Measurements from ENCODE around the gene KLHL26.
A peak's percentile ranks its signal among the peaks of the same experiment; 100 is the strongest.

The KLHL26 gene

GRCh38 chr19:18660051-18660910 is 23.5 kb downstream of the KLHL26 start:
- H3K4me1 Mint-ChIP-seq, result peaks cover 55% of the 10 kb centered on the region
- H3K9me3 Mint-ChIP-seq, result no peaks in the 10 kb centered on the region
- H3K4me3 Mint-ChIP-seq, result no peak overlapping the region
- peaks cover 5% of the 10 kb centered on the region for H3K36me3 Mint-ChIP-seq
- no peak overlapping the region for H3K27ac Mint-ChIP-seq
- ATAC-seq (no peak), DNase-seq (ENCODE audit: low spot score in 2 of 2) (no peak)

DNA sequence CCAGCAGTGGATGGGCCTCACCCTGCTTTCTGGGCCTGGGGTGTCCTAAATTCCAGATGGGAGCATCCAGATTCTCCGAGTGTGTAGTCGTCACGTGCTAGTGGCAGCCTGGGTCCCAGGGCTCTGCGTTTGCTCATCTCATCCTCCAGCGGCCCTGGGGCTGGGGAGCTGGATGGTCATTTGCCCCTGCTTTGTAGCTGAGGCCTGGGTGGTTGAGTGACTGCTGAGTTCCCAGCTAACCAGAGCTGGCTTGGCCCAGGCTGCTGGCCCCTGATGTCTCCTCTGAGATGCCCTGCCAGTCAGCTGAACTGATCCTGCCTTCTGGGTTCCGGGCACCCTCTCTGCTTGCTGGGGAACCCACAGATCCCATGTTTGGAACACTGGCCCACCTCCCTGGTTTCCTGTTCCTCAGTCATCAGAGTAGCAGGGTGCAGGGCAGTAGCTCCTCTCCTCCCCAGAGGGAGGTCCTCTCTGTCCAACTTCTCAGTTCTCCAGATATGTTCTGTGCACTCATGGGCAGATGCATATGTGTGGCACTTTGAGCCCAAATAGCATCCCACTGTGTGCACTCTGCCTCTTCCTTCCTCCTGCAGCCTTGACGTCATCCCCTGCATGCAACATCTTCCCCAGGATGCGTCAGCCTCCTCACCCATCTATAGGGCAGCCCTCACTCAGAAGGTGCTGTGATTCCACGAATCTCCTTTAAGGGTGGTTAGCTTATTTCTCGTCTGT is 24.3 kb downstream of the KLHL26 start:
- no peak for ATAC-seq
- Mint-ChIP-seq H3K4me1 (peaks cover 49% of the 10 kb centered on the region), H3K9me3 (no peaks in the 10 kb centered on the region), H3K36me3 (peaks cover 5% of the 10 kb centered on the region), H3K27ac (no peak overlapping the region), H3K4me3 (no peak overlapping the region)
- no peak for DNase-seq (ENCODE audit: low spot score in 2 of 2)

DNA sequence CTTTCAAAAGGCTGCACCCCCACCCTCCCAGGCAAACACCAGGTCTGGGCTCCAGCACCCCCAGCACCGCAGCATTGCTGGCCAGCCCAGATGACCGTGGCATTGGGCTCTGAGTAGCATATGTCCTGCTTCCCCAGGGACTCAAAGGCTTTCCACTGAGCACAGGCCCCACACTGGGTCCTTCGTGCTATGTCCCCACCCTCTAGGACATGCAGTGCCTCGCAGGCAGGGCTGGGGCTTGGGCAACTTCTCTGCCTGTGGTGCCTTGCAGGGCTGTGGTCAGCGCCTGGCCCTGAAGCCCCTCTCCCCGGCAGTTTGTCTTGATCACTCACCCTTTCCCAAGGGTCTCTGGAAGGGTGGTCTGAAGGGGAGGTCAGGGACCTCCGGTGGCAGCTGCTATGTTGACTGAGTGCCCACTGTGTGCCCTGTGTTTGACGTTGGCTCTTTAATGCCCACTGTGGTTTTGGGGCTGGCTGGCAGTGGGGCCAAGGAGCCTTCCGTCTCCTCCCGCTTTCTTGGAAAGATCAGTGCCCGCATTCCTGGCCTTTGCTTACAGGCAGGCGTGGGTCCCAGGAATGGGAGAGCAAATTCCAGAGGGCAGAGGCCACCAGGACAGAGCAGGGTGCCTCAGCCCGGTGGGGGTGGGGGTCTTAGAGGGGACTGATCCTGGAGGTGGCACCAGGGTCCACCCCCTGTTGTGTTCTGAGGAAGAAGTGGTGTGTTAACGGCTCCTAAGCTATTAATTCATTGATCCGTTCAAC is 26.3 kb downstream of the KLHL26 start:
- H3K4me3 Mint-ChIP-seq, result no peak overlapping the region

DNA sequence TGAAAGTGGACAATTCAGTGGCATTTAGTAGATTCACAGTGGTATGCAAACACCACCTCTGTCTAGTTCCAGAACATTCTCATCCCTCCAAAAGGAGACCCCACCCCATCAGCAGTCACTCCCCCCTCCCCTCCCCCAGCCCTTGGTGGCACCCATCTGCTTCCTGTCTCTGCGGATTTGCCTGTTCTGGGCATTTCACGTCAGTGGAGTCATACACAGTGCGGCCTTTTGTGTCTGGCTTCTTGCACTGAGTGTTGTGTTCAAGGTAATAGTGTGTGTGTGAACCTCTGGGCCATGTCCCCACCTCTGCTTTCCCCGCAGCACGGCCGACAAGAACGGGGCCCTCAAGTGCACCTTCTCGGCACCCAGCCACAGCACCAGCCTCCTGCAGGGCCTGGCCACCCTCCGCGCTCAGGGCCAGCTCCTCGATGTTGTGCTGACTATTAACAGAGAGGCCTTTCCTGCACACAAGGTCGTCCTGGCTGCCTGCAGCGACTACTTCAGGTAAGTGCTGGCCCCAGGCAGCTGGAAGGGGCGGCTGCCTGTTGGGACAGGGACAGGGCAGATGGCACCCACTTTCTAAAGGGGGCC is 27.2 kb downstream of the KLHL26 start:
- DNase-seq (ENCODE audit: low spot score in 2 of 2) (no peak), ATAC-seq (no peak)
- no peaks in the 10 kb centered on the region for H3K9me3 Mint-ChIP-seq
- H3K27ac Mint-ChIP-seq, result no peak overlapping the region
- H3K4me3 Mint-ChIP-seq, result no peak overlapping the region
- peaks cover 12% of the 10 kb centered on the region for H3K36me3 Mint-ChIP-seq
- H3K4me1 Mint-ChIP-seq, result peaks cover 23% of the 10 kb centered on the region

More for the DNA sequence above, 26.3 kb downstream of the KLHL26 start:
- Mint-ChIP-seq H3K4me1 (peaks cover 32% of the 10 kb centered on the region), H3K9me3 (no peaks in the 10 kb centered on the region), H3K27ac (peak overlapping the region; percentile 56), H3K36me3 (peaks cover 10% of the 10 kb centered on the region)
- ATAC-seq (no peak), DNase-seq (ENCODE audit: low spot score in 2 of 2) (no peak)

DNA sequence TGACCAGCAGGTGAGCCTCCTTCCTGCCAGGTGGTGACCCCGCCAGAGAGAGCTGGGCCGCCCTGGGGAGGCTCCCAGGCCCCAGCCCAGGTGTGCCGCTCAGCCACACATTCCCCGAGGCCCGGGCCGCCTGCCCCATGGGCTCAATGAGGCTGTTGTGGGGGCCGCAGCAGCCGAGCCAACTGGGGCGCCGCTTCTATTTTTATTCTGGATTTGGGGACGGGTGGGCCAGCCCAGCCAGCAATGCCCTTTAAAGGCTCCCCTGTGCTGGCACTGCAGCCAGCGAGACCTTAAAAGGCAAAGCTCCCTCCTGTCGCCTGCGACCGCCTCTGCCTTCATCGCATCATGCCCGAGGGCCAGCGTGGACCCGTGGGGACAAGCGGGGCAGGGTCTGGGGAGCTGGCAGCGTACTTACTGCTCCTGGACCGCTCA is 29.0 kb downstream of the KLHL26 start:
- DNase-seq (ENCODE audit: low spot score in 2 of 2) (no peak), ATAC-seq (no peak)
- Mint-ChIP-seq H3K4me1 (peaks cover 18% of the 10 kb centered on the region), H3K36me3 (peaks cover 25% of the 10 kb centered on the region), H3K9me3 (no peaks in the 10 kb centered on the region), H3K4me3 (no peak overlapping the region), H3K27ac (no peak overlapping the region)

DNA sequence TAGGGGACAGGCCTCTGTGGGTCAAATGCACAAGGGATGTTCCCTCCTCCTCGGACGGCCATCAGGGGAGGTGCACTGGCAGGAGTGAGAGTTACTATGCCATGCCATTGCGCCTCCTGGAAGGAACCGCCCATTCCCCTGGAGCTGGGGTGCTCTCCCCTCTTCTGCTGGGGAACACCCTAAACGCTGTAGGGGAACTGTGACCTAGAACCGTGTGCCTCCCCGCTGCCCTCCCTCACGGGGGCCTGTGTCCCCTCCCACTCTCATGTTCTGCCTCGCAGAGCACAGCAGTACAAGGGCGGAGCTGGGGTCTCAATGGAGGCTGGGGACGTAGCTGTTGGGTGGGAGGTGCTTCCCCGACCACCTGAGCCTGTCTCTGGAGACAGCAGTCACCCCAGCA is 29.5 kb downstream of the KLHL26 start:
- DNase-seq (ENCODE audit: low spot score in 2 of 2) (no peak), ATAC-seq (no peak)
- no peak overlapping the region for H3K27ac Mint-ChIP-seq
- H3K36me3 Mint-ChIP-seq, result peaks cover 25% of the 10 kb centered on the region
- H3K4me1 Mint-ChIP-seq, result peaks cover 13% of the 10 kb centered on the region
- no peak overlapping the region for H3K4me3 Mint-ChIP-seq
- no peaks in the 10 kb centered on the region for H3K9me3 Mint-ChIP-seq

DNA sequence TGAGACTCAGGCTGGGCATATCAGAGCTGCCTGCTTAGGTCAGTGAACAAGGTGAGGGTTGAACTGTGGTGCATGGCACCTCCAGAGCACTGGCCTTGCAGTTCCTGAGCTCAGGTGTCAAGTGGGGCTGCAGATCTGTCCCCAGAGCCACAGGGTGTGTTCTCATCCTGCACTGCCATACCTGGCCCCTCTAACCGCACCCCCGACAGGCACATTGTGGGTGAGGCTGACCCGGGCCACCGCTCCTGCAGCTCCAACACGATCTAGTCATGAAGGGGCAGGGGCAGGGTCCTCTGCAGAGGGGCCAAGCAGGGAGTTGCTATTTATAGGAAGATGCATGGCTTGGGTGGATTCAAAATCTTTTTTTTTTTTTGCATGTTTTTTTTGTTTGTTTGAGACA is 30.0 kb downstream of the KLHL26 start:
- Mint-ChIP-seq H3K27ac (no peak overlapping the region), H3K36me3 (peaks cover 25% of the 10 kb centered on the region), H3K9me3 (no peaks in the 10 kb centered on the region), H3K4me3 (no peak overlapping the region), H3K4me1 (peaks cover 9% of the 10 kb centered on the region)
- DNase-seq (ENCODE audit: low spot score in 2 of 2) (no peak), ATAC-seq (no peak)

DNA sequence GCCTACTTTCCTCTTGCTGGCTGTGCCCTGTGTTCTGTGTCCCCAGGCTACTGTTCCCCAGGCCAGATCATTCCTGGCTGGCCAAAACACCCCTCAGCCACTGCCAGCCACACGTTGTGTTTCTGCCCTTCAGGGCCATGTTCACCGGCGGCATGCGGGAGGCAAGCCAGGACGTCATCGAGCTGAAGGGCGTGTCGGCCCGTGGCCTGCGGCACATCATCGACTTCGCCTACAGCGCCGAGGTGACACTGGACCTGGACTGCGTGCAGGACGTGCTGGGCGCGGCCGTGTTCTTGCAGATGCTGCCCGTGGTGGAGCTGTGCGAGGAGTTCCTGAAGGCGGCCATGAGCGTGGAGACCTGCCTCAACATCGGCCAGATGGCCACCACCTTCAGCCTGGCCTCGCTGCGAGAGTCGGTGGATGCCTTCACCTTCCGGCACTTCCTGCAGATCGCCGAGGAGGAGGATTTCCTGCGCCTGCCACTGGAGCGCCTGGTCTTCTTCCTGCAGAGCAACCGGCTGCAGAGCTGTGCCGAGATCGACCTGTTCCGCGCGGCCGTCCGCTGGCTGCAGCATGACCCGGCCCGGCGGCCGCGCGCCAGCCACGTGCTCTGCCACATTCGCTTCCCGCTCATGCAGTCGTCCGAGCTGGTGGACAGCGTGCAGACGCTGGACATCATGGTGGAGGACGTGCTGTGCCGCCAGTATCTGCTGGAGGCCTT is 30.9 kb downstream of the KLHL26 start:
- Mint-ChIP-seq H3K4me1 (peaks cover 9% of the 10 kb centered on the region), H3K36me3 (peaks cover 25% of the 10 kb centered on the region), H3K27ac (no peak overlapping the region), H3K4me3 (no peak overlapping the region), H3K9me3 (no peaks in the 10 kb centered on the region)
- DNase-seq (ENCODE audit: low spot score in 2 of 2) (no peak), ATAC-seq (no peak)

DNA sequence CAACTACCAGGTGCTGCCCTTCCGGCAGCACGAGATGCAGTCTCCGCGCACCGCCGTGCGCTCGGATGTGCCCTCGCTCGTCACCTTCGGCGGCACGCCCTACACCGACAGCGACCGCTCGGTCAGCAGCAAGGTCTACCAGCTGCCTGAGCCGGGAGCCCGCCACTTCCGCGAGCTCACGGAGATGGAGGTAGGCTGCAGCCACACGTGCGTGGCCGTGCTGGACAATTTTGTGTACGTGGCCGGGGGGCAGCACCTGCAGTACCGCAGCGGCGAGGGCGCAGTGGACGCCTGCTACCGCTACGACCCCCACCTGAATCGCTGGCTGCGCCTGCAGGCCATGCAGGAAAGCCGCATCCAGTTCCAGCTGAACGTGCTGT is 31.4 kb downstream of the KLHL26 start:
- Mint-ChIP-seq H3K9me3 (no peaks in the 10 kb centered on the region), H3K4me1 (peaks cover 4% of the 10 kb centered on the region), H3K4me3 (no peak overlapping the region), H3K36me3 (peaks cover 25% of the 10 kb centered on the region), H3K27ac (no peak overlapping the region)
- no peak for DNase-seq (ENCODE audit: low spot score in 2 of 2)
- ATAC-seq, result no peak

- ATAC-seq, result no peak
- no peaks in the 10 kb centered on the region for H3K9me3 Mint-ChIP-seq
- DNase-seq (ENCODE audit: low spot score in 2 of 2), result no peak
- no peak overlapping the region for H3K27ac Mint-ChIP-seq
- no peaks in the 10 kb centered on the region for H3K4me1 Mint-ChIP-seq
- H3K4me3 Mint-ChIP-seq, result no peak overlapping the region
- peaks cover 25% of the 10 kb centered on the region for H3K36me3 Mint-ChIP-seq
Observed at GRCh38 chr19:18668744-18669523, 32.1 kb downstream of the KLHL26 start.

- Mint-ChIP-seq H3K4me1 (no peaks in the 10 kb centered on the region), H3K36me3 (peaks cover 25% of the 10 kb centered on the region), H3K4me3 (no peak overlapping the region), H3K27ac (no peak overlapping the region), H3K9me3 (no peaks in the 10 kb centered on the region)
- DNase-seq (ENCODE audit: low spot score in 2 of 2), result no peak
- ATAC-seq, result no peak
Observed at GRCh38 chr19:18669524-18669817, 32.6 kb downstream of the KLHL26 start.

- no peak overlapping the region for H3K27ac Mint-ChIP-seq
- H3K4me3 Mint-ChIP-seq, result no peak overlapping the region
- peaks cover 25% of the 10 kb centered on the region for H3K36me3 Mint-ChIP-seq
- ATAC-seq (no peak), DNase-seq (ENCODE audit: low spot score in 2 of 2) (no peak)
- no peaks in the 10 kb centered on the region for H3K4me1 Mint-ChIP-seq
- no peaks in the 10 kb centered on the region for H3K9me3 Mint-ChIP-seq
Observed at GRCh38 chr19:18669883-18670282, 33.1 kb downstream of the KLHL26 start.

- Mint-ChIP-seq H3K4me1 (no peaks in the 10 kb centered on the region), H3K4me3 (no peak overlapping the region), H3K27ac (no peak overlapping the region), H3K9me3 (no peaks in the 10 kb centered on the region), H3K36me3 (peaks cover 25% of the 10 kb centered on the region)
- no peak for ATAC-seq
- DNase-seq (ENCODE audit: low spot score in 2 of 2), result no peak
Observed at GRCh38 chr19:18670312-18670711, 33.5 kb downstream of the KLHL26 start.

DNA sequence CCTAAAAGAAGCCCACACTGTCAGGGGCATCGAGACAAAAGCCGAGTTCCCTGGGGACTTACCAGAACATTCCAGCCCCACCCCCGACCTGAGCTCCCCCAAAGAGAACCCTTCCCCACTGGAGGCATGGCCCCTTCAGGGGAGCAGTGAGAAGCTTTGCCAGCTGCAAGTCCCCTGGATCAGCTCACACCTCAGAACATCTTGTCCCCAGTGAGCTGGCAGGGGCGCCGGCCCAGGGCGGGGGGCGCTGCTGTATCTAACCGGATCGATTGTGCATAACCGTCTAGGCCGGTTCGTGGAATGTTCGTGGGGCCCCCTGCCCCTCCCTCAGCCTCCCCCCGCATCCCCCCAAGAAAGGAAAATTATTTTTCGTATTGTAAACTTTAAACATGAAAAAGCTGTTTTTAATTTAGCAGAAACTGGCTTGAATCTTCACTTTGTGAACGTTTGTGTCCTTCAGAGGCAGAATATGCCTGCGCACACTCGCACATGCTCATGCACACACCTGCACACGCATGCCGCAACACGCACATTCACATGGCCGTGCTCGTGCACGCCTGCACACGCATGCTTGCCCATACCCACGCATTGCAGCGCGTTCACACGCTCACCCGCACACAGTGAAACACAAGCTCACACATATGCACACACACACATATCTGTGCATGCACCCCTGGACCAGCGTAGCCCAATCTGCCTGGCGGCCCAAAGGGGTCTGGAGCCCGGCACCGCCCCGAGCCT is 34.6 kb downstream of the KLHL26 start:
- DNase-seq (ENCODE audit: low spot score in 2 of 2) (no peak), ATAC-seq (peak; percentile 8)
- no peak overlapping the region for H3K4me3 Mint-ChIP-seq
- H3K4me1 Mint-ChIP-seq, result no peaks in the 10 kb centered on the region
- no peaks in the 10 kb centered on the region for H3K9me3 Mint-ChIP-seq
- peaks cover 25% of the 10 kb centered on the region for H3K36me3 Mint-ChIP-seq
- no peak overlapping the region for H3K27ac Mint-ChIP-seq

Measured in stimulated activated effector memory CD8-positive, alpha-beta T cell treated with anti-CD3 and anti-CD28 coated beads, Interleukin-12 subunit alpha, Interleukin-12 subunit beta, amount 100 ng/mL, for 72 hours (primary cell).